GM21717 (cell line): ENCODE data around the gene WDR4.
"Not testable (repeated sequence)": the region's sequence is repeated elsewhere in the genome, so short reads cannot be mapped to it uniquely, and the experiment has no call there.

Source experiments
- ATAC-seq: cut with Tn5 transposase; IDR thresholded peaks from one replicate; pipeline ENCODE4 v1.9.1; 2021; ENCODE audit warnings: mild to moderate bottlenecking, moderate library complexity; ENCODE audit not compliant: unreplicated experiment

The WDR4 gene

GRCh38 chr21:42878993-42879787 lies at the start of gene WDR4:
TSS of gene WDR4 (minus strand) at chr21:42879539. CDS start at chr21:42879495, 44 bp downstream.
- peak; percentile 80 for ATAC-seq

GRCh38 chr21:42927474-42928200 lies 48.3 kb upstream of the WDR4 start:
- ATAC-seq, result not testable (repeated sequence)

- no peak for ATAC-seq
These were observed 46.0 kb upstream of the WDR4 start, which contains the start of gene ERVH48-1 for GRCh38 chr21:42925114-42925926. TSS of gene ERVH48-1 (minus strand) at chr21:42925630. CDS start at chr21:42919006, 6,624 bp downstream.

- no peak for ATAC-seq
These were observed 45.1 kb upstream of the WDR4 start for GRCh38 chr21:42924433-42924751.

GRCh38 chr21:42923553-42924432 lies 44.5 kb upstream of the WDR4 start:
- peak; percentile 74 for ATAC-seq

- no peak for ATAC-seq
These were observed 43.6 kb upstream of the WDR4 start for GRCh38 chr21:42922918-42923317.

GRCh38 chr21:42921927-42922326 lies 42.6 kb upstream of the WDR4 start:
- no peak for ATAC-seq

- no peak for ATAC-seq
These were observed 39.0 kb upstream of the WDR4 start for GRCh38 chr21:42918291-42918690.

GRCh38 chr21:42913476-42913875 lies 34.1 kb upstream of the WDR4 start:
- no peak for ATAC-seq

GRCh38 chr21:42911920-42912319 lies 32.6 kb upstream of the WDR4 start:
- ATAC-seq, result not testable (repeated sequence)

GRCh38 chr21:42908484-42908883 lies 29.1 kb upstream of the WDR4 start:
- ATAC-seq, result not testable (repeated sequence)

- no peak for ATAC-seq
These were observed 26.9 kb upstream of the WDR4 start for GRCh38 chr21:42906233-42906632.

- ATAC-seq, result no peak
These were observed 25.9 kb upstream of the WDR4 start for GRCh38 chr21:42905195-42905594.

- no peak for ATAC-seq
These were observed 24.5 kb upstream of the WDR4 start for GRCh38 chr21:42903817-42904216.

- no peak for ATAC-seq
These were observed 21.1 kb upstream of the WDR4 start for GRCh38 chr21:42900446-42900845.

GRCh38 chr21:42892931-42893755 lies 13.8 kb upstream of the WDR4 start, which contains the start of gene NDUFV3:
TSS of gene NDUFV3 (plus strand) at chr21:42893309. CDS start at chr21:42893334, 25 bp downstream.
- ATAC-seq, result peak; percentile 82

- ATAC-seq, result peak; percentile 16
These were observed 13.2 kb upstream of the WDR4 start for GRCh38 chr21:42892582-42892930.

GRCh38 chr21:42887326-42887725 lies 8.0 kb upstream of the WDR4 start:
- no peak for ATAC-seq

- ATAC-seq, result no peak
These were observed 4.6 kb upstream of the WDR4 start for GRCh38 chr21:42883921-42884320.
